CD4-positive, alpha-beta T cell treated with Interleukin-12 subunit alpha and Interleukin-12 subunit beta, for 1 hour (primary cell): ENCODE measurements around the gene IL17B.
A peak's percentile ranks its signal among the peaks of the same experiment; 100 is the strongest.
"Not testable (repeated sequence)": the region's sequence is repeated elsewhere in the genome, so short reads cannot be mapped to it uniquely, and the experiment has no call there.

Experiments
- DNase-seq: peaks from one replicate; pipeline ENCODE4 v3.0.0-alpha.2; 2020

IL17B gene

GRCh38 chr5:149399775-149400174 lies 20.7 kb upstream of the IL17B start:
- DNase-seq: no peak

- not testable (repeated sequence) for DNase-seq
Observed at GRCh38 chr5:149398747-149399266, 19.7 kb upstream of the IL17B start.

- DNase-seq: no peak
Observed at GRCh38 chr5:149397530-149397929, 18.4 kb upstream of the IL17B start.

- not testable (repeated sequence) for DNase-seq
Observed at GRCh38 chr5:149394996-149395395, 15.9 kb upstream of the IL17B start.

- no peak for DNase-seq
Observed at GRCh38 chr5:149392718-149393117, 13.6 kb upstream of the IL17B start.

GRCh38 chr5:149391524-149391923 lies 12.4 kb upstream of the IL17B start:
- DNase-seq: no peak

- DNase-seq: not testable (repeated sequence)
Observed at GRCh38 chr5:149391076-149391475, 12.0 kb upstream of the IL17B start.

- DNase-seq: no peak
Observed at GRCh38 chr5:149389552-149390495, 10.7 kb upstream of the IL17B start.

GRCh38 chr5:149388498-149389190 lies 9.6 kb upstream of the IL17B start:
- DNase-seq: no peak

GRCh38 chr5:149387982-149388381 lies 8.9 kb upstream of the IL17B start:
- no peak for DNase-seq

- no peak for DNase-seq
Observed at GRCh38 chr5:149387081-149387631, 8.1 kb upstream of the IL17B start.

GRCh38 chr5:149386166-149386565 lies 7.1 kb upstream of the IL17B start:
- no peak for DNase-seq

GRCh38 chr5:149383399-149383798 lies 4.3 kb upstream of the IL17B start:
- DNase-seq: no peak

- no peak for DNase-seq
Observed at GRCh38 chr5:149382517-149383220, 3.6 kb upstream of the IL17B start.

GRCh38 chr5:149381986-149382338 lies 2.9 kb upstream of the IL17B start:
- peak; percentile 69 for DNase-seq

GRCh38 chr5:149381261-149381985 lies 2.3 kb upstream of the IL17B start:
- DNase-seq: no peak

- DNase-seq: no peak
Observed at GRCh38 chr5:149380466-149381121, 1.5 kb upstream of the IL17B start.

GRCh38 chr5:149379818-149380374 lies 804 bp upstream of the IL17B start:
- DNase-seq: no peak

- DNase-seq: no peak
Observed at GRCh38 chr5:149378241-149378820, 761 bp downstream of the IL17B start.

- no peak for DNase-seq
Observed at GRCh38 chr5:149376711-149377447, 2.2 kb downstream of the IL17B start.
